HG03280 (cell line): ENCODE measurements around the gene PADI4.

ENCODE experiments used
- ATAC-seq: cut with Tn5 transposase; IDR thresholded peaks from one replicate; pipeline ENCODE4 v1.9.1; 2021; ENCODE audit warnings: mild to moderate bottlenecking, moderate library complexity; ENCODE audit not compliant: unreplicated experiment

The PADI4 gene, protein sequence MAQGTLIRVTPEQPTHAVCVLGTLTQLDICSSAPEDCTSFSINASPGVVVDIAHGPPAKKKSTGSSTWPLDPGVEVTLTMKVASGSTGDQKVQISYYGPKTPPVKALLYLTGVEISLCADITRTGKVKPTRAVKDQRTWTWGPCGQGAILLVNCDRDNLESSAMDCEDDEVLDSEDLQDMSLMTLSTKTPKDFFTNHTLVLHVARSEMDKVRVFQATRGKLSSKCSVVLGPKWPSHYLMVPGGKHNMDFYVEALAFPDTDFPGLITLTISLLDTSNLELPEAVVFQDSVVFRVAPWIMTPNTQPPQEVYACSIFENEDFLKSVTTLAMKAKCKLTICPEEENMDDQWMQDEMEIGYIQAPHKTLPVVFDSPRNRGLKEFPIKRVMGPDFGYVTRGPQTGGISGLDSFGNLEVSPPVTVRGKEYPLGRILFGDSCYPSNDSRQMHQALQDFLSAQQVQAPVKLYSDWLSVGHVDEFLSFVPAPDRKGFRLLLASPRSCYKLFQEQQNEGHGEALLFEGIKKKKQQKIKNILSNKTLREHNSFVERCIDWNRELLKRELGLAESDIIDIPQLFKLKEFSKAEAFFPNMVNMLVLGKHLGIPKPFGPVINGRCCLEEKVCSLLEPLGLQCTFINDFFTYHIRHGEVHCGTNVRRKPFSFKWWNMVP

DNA sequence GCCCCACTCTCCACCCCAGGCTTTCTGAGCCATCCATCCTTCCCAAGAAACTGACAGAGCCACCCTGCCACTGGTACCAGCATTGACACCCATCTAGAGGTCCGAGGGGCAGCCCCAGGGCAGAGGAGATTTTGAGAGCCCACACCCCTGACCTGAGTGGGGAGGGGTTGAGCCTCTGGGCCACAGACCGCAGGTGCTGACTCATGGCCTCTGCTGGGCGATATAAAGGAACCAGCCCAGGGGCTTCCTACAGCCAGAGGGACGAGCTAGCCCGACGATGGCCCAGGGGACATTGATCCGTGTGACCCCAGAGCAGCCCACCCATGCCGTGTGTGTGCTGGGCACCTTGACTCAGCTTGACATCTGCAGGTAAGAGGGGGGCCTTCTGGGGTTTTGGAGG is at the start of gene PADI4:
PADI4 (plus strand) TSS at position 252 of the 400 bp plus-strand sequence; CDS start at position 278, 26 bp downstream.
- no peak for ATAC-seq

DNA sequence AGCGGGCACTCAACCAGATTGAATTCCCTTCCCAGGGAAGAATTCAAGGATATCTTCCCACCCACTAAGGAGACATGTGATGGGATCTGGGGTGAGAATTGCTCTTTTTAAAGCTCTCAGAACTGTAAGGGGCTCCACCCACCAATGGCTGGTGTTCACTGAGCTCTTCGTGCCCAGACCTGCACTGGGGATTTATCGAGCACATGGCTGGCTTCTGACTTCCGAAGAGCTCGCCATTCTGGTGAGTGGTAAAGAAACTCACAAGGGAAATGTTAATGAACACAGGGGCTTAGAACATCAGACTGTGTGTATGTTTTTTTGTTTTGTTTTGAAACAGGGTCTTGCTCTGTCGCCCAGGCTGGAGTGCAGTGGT is 49.3 kb upstream of the PADI4 start:
- no peak for ATAC-seq

DNA sequence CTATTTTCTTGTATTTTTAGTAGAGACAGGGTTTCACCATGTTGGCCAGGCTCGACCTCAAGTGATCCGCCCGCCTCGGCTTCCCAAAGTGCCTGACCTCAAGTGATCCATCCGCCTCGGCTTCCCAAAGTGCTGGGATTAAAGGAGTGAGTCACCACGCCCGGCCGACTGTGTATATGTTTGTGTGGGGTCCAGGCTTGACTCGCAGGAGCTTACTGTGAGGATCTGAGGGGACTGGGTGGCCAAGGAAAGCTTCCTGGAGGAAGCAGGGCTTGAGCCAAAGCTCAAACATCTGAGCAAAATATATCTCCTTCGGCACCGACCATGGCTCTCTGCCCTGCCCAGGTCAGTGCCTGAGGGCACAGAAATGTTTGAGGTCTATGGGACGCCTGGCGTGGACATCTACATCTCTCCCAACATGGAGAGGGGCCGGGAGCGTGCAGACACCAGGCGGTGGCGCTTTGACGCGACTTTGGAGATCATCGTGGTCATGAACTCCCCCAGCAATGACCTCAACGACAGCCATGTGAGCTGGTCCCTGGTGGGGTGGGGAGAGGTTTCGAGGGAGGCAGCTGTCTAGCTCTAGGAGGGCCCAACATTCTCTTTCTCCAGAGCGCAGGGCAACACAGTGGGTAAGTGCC is 48.6 kb upstream of the PADI4 start:
- ATAC-seq: no peak

DNA sequence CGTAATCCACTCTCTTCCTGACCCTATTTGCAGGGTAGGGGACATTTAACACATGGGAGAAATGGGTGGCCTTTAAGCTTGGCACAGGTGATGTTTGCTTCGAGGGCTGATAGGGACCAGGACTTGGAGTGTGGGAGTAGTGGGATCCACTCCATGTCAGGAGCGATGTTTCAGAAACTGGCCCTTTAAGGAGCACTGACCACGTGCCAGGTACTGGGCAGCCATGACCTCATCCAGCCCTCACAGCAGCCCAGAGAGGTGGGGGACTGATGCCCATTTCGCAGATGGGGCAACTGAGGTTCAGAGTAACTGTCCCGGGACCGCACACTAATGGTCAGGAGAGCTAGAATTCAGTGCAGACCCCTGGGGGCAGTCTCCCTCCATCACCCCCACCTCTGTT is 47.7 kb upstream of the PADI4 start:
- no peak for ATAC-seq

DNA sequence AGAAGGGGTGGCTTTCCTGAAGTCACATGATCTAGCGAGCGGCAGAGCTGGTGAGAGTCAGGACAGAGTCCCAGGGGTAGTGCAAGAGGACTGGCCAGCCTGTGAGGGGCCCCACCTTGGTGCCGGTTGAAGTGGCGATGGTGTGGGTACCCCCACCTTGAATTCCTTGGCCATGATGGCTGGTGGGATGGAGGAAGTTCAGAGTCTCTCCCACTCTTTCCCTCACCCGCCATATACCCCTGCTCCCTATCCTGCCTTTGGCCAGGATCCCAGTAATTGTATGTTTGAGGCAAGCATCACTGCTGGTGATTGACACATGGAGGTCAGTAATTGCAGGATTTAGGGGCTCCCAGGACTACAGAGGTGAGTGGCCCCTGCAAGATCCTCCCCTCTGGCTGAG is 47.3 kb upstream of the PADI4 start:
- no peak for ATAC-seq

DNA sequence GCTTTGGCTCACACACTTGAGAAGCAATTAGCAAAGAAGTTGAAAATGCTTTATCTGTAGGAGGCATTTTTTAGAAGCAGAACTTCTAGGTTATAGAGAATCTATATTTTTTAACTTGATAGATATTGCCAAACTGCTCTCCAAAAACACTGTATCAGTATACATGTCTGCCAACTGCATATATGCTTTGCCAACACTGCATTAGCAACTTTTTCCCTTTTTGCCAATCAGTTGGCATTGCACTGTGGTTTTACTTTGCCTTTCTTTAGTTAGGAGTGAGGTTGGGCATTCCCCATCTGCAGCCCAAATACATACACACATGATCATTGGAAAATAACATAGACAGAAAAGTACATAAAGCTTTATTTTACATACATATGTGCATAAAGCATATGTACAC is 44.1 kb upstream of the PADI4 start:
- no peak for ATAC-seq

DNA sequence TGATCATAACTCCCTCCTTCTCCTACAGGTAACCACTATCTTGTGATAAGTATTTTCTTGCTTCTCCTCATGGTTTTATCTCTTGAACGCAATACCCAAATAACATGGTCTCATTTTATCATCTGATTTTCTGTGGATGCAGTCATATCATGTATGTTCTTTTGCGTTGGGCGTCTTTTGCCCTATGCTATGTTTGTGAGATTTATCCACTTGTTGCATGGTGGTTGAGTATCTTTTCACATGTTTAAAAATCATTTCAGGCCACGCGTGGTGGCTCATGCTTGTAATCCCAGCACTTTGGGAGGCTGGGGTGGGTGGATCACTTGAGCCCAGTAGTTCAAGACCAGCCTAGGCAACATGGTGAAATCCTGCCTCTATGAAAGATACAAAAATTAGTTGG is 43.5 kb upstream of the PADI4 start:
- ATAC-seq: no peak

DNA sequence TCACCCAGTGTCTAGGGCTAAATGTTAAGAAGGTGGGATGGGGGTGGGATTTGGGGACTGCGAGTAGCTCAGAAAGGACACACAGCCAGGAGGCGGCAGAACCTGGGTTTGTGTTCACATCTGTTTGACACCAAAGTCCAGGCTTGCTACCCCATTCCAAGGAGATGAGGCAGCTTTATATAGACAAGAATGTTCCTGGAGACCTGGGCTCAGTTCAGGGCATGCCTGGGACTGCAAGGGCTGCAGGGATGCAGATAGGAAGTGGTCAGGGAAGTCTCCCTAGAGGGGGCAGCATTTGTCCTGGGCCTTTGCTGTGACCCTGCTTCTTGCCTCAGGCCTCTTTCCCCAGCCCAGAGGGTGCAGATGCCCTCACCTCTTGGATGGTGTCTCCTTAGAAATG is 42.8 kb upstream of the PADI4 start:
- no peak for ATAC-seq

DNA sequence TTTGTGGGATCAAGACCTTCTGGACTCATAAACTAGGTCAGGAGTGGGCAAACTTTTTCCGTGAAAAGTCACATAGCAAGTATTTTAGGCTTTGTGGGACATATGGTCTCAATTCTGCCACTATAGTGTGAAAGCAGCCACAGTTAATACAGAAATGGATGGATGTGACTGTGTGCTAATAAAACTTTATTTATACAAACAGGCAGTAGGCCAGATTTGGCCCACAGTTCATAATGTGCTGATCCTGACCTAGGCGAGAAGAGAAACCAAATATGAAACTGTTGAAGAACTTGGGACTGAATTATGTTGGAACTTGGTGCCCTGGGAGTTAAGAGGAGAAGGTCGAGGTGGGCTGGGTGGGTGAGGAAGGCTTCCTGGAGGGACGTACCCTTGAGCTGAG is 42.0 kb upstream of the PADI4 start:
- no peak for ATAC-seq

DNA sequence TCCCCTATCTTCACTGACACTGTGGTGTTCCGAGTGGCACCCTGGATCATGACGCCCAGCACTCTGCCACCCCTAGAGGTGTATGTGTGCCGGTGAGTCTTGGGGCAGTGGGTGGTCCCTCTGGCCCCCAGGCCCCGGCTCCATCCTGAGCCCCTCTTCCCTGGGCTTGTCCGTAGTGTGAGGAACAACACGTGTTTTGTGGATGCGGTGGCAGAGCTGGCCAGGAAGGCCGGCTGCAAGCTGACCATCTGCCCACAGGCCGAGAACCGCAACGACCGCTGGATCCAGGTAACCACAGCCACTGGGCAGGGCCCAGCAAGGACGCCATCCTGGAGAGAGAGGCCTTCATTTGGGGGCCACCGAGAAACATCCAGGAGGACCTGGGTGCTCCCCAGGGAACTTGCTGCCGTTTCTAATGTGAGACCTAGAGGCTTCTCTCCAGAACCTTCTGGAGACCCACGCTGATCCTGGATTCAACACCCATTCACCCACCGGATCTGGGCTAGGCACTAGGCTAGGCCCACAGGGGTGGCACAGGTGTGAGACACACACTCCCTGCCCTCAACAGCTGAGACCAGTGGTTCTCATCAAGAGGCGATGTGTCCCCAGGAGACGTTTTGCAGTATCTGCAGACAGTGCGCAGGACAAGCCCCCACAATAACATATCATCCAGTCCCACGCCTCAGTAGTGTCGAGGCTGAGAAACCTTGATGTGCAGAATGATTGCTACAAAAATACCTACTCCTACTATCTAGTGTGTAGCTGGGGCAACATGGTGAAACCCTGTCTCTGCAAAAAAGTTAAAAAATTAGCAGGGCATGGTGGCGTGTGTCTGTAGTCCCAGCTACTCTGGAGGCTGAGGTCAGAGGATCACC is 36.9 kb upstream of the PADI4 start:
- ATAC-seq: no peak

DNA sequence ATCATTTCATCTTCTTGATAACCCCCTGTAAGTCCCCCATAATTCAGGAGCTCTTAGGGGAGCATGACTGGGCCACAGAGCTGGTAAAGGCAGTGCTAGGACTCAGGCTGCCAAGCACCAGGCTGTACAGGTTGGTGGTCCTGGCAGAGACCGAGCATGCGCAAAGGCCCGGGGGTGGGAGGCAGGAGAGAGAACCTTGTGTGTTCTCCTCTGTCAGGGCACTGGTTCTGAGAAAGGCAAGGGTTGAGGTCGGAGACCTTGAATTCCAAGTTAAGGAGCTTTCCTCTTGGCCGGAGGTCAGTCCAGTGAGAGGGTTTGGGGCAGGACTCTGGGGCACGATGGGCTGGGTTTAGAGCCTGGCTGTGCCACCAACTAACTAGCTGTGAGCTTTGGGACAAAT is 35.9 kb upstream of the PADI4 start:
- ATAC-seq: no peak

DNA sequence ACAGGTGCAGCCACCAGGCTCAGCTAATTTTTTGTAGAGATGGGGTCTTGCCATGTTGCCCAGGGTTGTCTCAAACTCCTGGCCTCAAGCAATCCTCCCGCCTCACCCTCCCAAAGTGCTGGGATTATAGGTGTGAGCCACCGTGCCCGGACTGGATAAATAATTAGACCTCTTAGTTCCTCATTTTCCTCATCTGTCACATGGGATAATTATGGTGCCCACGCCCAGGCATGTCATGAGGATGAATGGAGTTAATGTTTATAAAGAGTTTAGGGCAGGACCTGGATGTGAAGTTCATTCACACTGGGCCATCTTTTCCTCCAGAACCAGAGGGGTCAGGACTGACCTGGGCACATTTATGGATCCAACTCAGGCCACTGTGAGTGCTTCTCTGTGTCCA is 35.4 kb upstream of the PADI4 start:
- no peak for ATAC-seq

DNA sequence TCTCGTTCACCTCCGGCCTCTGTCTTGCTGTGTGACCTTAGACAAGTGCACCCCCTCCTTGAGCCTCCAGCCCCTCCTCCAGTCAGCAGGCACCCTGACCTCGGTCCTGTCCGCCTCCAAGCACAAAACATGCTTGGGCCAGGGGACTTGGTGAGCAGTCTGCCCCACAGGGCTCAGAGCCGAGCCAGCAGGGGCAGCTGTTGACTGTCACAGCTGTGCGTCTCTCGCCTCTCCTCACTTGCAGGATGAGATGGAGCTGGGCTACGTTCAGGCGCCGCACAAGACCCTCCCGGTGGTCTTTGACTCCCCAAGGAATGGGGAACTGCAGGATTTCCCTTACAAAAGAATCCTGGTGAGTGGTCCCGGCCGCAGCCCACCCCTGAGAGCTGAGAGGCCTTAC is 34.9 kb upstream of the PADI4 start:
- no peak for ATAC-seq

DNA sequence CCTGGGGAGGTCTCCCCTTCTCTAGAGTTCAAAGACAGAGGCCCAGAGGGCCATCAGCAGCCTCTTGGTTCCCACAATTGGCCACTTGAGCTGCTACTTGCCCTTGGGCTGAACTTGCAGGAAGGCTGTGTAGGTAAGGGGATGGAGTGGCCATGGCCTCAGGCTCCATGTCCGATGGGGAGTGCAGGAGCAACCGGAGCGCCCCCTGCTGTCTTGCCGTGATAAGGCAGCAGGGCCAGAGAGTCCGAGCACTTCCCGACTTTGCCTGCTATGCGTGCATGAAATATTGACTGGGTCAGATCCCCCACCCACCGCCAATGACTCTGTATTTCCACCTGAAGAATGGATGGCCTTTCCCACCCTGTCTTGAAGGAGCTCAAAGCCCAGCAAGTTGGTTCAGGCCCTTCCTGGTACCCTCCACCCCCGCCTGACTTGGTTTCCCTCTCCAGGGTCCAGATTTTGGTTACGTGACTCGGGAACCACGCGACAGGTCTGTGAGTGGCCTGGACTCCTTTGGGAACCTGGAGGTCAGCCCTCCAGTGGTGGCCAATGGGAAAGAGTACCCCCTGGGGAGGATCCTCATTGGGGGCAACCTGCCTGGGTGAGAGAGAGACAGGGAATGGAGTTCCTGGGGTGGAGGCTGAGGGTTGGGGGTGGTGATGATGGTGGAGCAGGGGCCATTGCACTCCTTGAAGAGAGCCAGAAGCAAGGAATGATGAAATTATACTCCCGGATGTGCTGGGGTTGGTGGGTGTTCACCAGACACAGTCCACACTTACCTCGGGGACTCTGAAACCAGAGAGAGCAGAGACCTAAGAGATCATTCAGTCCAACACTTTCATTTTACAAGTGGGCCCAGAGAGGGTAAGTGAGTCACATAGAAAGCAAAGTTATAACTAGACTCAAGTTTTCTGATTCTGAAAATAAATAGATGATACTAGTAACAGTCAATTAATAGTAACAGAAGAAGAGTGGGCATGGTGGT is 33.5 kb upstream of the PADI4 start:
- no peak for ATAC-seq

DNA sequence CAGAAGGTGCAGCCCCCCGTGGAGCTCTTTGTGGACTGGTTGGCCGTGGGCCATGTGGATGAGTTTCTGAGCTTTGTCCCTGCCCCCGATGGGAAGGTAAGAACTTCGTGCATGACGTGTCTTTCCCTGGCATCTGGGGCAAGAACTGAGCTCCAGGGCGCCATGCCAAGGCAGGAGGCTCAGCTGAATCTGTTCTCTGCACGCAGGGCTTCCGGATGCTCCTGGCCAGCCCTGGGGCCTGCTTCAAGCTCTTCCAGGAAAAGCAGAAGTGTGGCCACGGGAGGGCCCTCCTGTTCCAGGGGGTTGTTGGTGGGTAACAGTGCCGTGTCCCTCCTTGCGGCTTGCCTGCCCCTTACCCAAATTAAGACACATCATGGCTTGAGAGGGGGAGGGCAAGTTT is 31.4 kb upstream of the PADI4 start:
- ATAC-seq: no peak

DNA sequence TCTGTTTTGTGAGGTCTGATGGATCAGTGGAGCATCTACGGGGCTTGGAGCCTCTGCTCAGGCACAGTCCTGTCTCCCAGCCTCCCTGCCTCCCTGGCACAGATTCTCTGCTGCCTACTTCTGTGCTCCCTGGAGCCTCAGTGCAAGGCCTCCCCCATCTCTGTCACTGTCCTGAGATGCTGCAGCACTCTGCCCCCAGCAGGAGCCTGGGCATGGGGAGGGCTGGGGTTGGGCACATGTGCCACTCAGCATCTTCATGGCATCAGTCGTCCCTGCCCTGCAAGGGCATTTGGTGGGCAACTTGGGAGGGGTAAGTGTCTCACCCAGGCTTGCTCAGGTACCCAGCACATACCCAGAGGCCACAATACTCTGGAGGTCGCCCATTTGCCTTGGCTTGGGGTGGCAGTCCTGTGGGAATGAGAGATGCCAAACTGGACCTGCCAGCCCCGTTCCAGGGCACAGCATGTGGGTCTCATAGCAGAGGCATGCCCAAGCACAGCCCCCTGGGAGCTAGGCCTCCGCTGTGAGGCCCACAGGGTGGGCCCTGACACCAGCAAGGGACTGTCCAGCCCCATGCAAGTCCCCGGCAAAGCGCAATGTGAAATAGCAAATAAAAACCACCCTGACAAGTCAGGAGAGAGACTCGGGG is 30.4 kb upstream of the PADI4 start:
- no peak for ATAC-seq

DNA sequence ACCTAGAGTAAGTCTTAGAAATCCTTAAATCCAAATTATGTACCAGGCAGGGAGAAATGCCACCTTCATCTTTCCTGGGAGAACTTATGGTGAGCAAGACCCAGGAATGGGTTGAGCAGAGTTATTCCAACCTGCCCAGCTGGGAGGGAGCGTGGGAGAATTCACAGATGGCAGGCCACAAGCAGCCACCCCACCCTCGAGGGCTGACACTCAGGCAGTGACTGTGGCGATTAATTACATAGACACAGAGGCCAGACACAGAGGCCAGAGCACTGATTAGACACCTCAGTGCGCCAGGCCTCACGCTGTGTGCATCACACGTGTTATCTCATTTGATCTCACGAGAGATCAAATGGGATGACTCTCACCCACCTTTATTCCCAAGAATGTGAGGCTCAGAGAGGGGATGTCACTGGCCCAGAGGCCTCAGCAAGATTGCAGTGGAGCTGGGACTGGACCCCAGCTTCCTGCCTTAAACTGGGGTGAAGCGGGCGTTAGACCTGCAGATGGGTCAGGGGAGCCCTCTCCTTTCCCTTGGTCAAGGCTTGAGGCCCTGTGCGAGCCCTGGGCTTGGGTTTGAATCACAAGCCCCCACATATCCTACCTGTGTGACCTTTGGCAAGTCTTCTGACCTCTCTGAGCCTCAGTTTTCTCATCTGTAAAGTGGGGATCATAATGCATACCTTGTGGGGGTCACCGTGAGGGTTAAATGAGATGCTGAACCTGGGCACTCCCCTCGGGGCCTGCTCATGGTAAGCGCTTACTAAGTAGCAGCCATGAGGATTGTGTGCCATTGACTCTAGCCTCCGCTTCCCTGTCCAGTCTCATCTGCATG is 28.8 kb upstream of the PADI4 start:
- no peak for ATAC-seq

DNA sequence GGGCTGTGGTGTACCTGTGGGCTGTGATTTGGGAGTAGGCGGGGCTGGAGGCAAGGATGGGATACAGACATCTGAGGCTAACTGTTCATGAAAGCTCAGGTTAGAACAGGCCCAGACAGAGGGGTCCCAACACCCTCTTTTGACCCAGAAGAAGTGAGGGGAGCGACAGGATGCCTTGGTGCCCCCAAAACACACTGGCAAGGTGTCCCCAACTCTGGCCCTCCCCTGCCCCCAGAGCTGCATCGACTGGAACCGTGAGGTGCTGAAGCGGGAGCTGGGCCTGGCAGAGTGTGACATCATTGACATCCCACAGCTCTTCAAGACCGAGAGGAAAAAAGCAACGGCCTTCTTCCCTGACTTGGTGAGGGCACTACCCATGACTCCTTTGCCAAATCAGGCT is 27.6 kb upstream of the PADI4 start:
- ATAC-seq: no peak

DNA sequence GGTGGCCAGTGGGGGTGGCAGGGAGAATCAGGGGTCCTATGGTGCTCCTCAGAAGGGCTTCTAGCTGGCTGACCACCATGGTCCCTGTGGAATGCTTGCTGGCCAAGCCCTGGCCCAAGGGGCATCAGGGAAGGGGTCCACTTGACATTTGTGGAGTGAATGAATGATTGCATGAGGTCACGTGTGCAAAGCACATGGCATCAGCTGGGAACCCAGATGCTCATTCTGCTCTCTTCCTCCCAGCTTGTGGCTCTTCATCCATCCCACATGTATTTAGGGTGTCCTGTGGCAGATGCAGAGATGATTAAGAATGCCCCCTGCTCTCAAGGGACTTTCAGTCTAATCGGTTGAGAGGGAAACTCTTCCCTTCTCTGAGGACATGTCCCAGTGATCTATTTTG is 27.1 kb upstream of the PADI4 start:
- ATAC-seq: no peak
